Activated CD4-positive, CD25-positive, alpha-beta regulatory T cell treated with anti-CD3 and anti-CD28 coated beads, Interleukin-2, amount 50 U/mL, for 16 hours (primary cell): ENCODE data around the gene IKBKE.

ENCODE experiments used
- DNase-seq: peaks from one replicate; pipeline ENCODE4 v3.0.0-alpha.2; 2020; ENCODE audit warnings: low read depth, low spot score

Gene IKBKE

DNA sequence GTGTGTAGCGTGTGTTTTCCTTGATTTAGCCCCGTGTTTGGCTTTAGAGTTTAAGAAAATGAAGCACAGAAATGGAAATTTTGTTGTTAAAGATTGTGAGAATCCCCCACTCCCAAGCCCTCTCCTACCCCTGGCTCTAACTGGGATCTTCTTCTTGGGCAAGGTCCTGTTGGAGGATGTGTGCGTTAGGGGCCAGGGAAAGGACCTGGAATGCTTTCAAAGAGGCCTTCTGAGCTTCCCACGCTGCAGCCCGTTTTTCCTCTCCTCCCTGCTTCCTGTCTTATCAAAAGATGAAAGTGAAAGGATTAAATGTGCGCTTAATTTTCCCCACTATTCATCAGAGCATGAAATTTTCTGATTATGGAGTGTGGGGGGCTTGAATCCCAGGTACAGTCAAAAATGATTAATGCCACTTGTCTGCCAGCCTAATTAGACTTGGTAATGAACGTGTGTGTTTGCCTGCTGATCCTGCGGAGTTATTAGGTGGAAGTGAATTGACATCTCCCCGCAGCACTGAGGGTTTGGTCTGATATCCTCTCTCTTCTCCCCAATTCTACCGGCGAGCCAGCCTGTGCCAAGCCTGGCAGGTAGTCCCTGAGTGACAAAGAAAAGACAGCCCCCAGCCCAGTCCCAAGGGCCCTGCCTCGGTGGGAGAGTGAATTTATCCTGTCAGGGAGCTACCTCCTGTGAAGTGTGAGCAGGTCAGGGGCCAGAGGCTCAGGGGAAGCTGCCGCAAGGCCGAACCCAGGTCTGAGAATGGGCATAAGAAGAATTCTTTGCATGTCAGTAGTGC lies 42.0 kb downstream of the IKBKE start:
- no peak for DNase-seq

GRCh38 chr1:206512851-206513180 lies 42.5 kb downstream of the IKBKE start:
- DNase-seq: no peak

- no peak for DNase-seq
These were observed 43.2 kb downstream of the IKBKE start for GRCh38 chr1:206513312-206514111.

GRCh38 chr1:206514813-206515387 lies 44.6 kb downstream of the IKBKE start:
- no peak for DNase-seq

DNA sequence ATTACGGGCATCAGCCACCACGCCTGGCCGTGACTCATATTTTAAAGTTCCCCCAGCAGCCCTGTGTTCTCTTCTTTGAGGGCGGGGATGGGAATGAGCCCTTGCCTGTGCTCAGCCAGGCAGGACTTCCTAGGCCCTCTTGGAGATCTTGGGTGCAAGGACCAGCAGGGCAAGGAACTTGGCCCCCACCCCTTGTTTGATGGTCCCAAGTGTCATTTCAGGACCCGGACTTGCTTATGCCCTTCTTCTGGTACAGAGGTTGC lies 46.4 kb downstream of the IKBKE start:
- no peak for DNase-seq

GRCh38 chr1:206517784-206518183 lies 47.5 kb downstream of the IKBKE start:
- no peak for DNase-seq

DNA sequence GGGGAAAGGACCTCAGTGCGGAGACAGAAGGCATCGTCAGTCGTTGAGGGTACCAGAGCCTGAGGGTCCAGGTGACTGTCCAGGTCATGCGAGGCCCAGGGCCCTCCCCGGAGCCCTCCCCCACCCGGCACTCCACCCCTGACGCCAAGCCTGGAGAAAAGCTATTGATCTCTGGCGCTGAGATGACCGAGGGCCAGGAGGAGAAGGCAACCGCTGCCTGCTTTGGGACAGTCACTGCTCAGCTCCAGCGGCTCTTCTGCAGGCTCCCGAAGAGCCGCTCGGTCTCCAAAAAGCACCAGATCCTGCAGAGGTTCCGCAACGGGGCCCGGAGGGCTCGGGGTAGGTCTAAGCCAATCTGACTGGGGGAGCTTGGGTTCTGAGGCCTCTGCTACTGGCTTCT lies 47.9 kb downstream of the IKBKE start:
- no peak for DNase-seq

DNA sequence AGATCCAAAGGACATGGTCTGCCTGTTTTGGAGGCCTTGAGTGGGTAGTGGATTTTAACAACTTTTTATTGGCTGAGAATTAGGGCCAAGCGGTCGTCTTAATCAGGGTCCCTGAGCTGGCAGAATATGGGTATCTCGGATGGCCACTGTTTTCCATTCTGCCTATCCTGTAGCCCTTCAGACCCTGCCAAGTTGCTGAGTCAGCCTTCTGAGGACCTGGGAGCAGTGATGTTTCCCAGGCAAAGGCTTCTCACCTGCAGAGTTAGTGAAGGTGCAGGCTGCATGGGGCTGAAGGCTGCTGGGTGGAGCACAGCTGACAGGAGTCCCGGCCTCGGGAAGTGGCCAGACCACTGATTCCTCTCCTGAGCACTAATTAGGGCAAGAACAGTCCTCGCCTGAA lies 48.5 kb downstream of the IKBKE start:
- no peak for DNase-seq

DNA sequence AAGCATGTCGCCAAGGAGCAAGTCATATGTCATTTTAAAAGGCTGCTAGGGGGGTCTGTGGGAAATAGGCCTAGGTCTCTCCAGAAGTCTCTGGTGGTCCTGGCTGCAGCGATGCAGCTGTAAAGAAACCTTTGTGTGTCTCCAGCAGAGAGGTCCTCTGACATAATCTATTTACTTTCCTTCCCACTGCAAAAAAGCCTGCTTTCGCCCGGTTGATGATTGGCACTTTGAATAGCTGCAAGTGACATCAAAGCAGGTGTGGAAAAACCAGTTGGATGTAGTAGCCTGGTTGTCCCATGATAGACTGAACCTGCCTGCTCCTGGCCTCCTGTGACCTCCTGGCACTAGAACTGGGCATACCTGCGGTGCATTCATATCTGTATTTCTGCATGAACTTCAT lies 50.9 kb downstream of the IKBKE start:
- DNase-seq: no peak

GRCh38 chr1:206521694-206522402 lies 51.6 kb downstream of the IKBKE start:
- DNase-seq: no peak

- no peak for DNase-seq
These were observed 54.6 kb downstream of the IKBKE start for GRCh38 chr1:206524739-206525364.

- no peak for DNase-seq
These were observed 56.0 kb downstream of the IKBKE start for GRCh38 chr1:206526064-206526911.

GRCh38 chr1:206529425-206529824 lies 59.1 kb downstream of the IKBKE start:
- no peak for DNase-seq

DNA sequence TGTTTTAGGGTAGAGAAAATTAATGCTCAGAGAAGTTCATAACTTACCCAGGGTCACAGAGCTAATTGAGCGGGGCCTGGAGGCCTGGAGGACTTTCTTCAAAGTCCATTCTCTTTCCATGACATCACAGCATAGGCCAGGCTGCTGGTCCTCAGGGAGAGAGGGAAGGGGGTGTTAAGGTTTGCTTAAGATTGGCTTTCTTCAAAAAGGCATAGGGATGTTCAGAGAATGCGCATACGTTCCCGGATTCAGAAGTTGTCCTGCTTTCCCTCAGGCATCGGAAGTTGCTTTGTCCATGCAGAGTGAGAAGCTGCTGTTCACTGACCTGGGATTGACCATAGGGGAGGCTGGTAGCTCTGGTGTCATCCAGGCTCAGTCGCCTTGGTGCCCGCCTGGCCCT lies 62.1 kb downstream of the IKBKE start:
- no peak for DNase-seq

GRCh38 chr1:206534552-206534951 lies 64.3 kb downstream of the IKBKE start:
- DNase-seq: no peak

- no peak for DNase-seq
These were observed 65.5 kb downstream of the IKBKE start for GRCh38 chr1:206535853-206536188.

DNA sequence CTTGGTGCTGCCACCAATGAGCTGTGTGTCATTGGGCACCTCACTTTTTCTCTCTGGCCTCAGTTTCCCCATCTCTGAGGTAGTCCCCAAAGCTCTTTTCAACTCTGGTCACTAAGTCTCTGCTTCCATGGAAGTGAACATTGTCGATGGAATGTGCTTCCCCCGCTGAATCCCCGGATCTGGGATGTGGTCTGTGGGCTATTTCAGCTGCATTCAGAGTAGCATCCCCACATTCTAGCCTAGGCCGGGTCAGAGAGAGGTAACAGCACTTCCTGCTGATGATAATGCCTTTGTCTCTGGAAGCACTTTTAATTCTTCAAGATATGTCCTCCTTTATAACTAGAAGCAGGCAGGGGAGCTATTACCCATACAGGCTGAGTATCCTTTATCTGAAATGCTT lies 66.9 kb downstream of the IKBKE start:
- no peak for DNase-seq

DNA sequence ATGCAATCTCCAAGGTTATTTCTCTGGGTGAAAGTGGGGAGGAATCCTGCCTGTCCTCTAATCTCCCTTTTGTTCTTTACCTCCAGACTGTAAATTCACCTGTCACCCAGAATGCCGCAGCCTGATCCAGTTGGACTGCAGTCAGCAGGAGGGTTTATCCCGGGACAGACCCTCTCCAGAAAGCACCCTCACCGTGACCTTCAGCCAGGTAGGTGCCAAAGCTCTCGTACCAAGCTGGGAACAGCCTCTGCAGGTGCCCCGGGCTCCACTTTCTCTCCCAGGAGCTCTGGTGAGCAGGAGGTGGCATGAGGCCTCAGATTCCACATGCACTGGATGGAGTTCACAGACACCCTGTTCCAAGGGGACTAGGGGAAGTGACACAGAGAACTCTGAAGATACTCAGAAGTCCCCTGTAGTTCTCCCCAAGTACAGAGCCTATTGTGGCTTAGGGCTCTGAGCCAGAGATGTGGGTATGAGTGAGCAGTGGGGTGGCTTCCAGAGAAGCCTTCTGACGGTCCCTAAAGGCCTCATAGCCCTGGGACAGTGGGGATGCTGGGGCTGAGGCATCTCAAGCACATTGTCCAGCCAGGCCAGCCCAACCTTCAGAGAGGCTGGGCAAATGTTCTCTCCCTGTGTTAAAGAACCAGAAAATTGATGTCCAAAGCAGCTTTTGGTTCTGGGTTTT lies 68.0 kb downstream of the IKBKE start:
- no peak for DNase-seq

GRCh38 chr1:206538901-206539640 lies 68.8 kb downstream of the IKBKE start:
- DNase-seq: no peak
